A673 (cell line): ENCODE measurements around the gene CMTM3. TPM values are rescaled to one million over a fixed set of nuclear protein-coding genes. Genes with fewer than 3 reads are reported as not detected.

Source experiments
- BruUV-seq: library from RNA; stranded (reverse); fragments of 400-500 nt; replicated peaks from 2 replicates; lab custom pipeline; 2021; lab: Mats Ljungman, UMichigan
- CTCF ChIA-PET: fragments of 300-600 bp; sonication (Branson Sonifier 250); formaldehyde crosslinking; loops from one replicate; lab custom pipeline; 2022; ENCODE audit warnings: antibody characterized with exemption; lab: Charles Lee
- POLR2A ChIA-PET: fragments of 300-600 bp; sonication (Branson Sonifier 250); formaldehyde crosslinking; loops from one replicate; lab custom pipeline; 2022; ENCODE audit warnings: antibody characterized with exemption; ENCODE audit not compliant: low non-redundant PET; lab: Charles Lee
- DNase-seq: peaks from one replicate; pipeline ENCODE4 v3.0.0-alpha.2; 2015; ENCODE audit warnings: low spot score
- H3K27ac ChIP-seq: fragments of 200-600 bp; sonication (generic); 2 replicates; pipeline ENCODE4 v1.5.1; 2016; ENCODE audit warnings: mixed run types, low read depth, mild to moderate bottlenecking, mixed read lengths, antibody characterized with exemption, low read length; ENCODE audit not compliant: poor library complexity, severe bottlenecking
- H3K27me3 ChIP-seq: fragments of 200-600 bp; sonication (generic); replicated peaks from 2 replicates; pipeline ENCODE4 v1.6.1; 2017; ENCODE audit warnings: mixed run types, low read depth, mild to moderate bottlenecking, mixed read lengths, antibody characterized with exemption, low read length; ENCODE audit not compliant: insufficient read depth, poor library complexity
- H3K36me3 ChIP-seq: fragments of 200-600 bp; sonication (generic); 2 replicates; pipeline ENCODE4 v1.6.1; 2016; ENCODE audit warnings: mixed run types, mild to moderate bottlenecking, mixed read lengths, antibody characterized with exemption, low read length; ENCODE audit not compliant: insufficient read depth, poor library complexity, severe bottlenecking
- H3K4me1 ChIP-seq: fragments of 200-600 bp; sonication (generic); 2 replicates; pipeline ENCODE4 v1.6.1; 2017; ENCODE audit warnings: mixed run types, mild to moderate bottlenecking, mixed read lengths, antibody characterized with exemption, low read length; ENCODE audit not compliant: insufficient read depth, poor library complexity, severe bottlenecking
- H3K4me3 ChIP-seq: fragments of 200-600 bp; sonication (generic); 2 replicates; pipeline ENCODE4 v1.5.1; 2016; ENCODE audit warnings: low read depth, mixed run types, mild to moderate bottlenecking, mixed read lengths, low read length; ENCODE audit not compliant: poor library complexity, severe bottlenecking
- H3K9me3 ChIP-seq: fragments of 200-600 bp; sonication (generic); 2 replicates; pipeline ENCODE4 v1.6.1; 2016; ENCODE audit warnings: mixed run types, low read depth, mild to moderate bottlenecking, mixed read lengths, antibody characterized with exemption, low read length; ENCODE audit not compliant: poor library complexity, severe bottlenecking
- CTCF ChIP-seq: fragments of 300-800, 200-600 bp; sonication (generic); conservative IDR thresholded peaks from 2 replicates; pipeline ENCODE4 v1.5.1; 2017; ENCODE audit warnings: low read depth, mild to moderate bottlenecking, antibody characterized with exemption, low read length, moderate library complexity, mixed read lengths
- EZH2 ChIP-seq: fragments of 200-600 bp; sonication (generic); IDR thresholded peaks from 2 replicates; pipeline ENCODE4 v1.6.1; 2017; ENCODE audit warnings: borderline replicate concordance, low read depth, mild to moderate bottlenecking, mixed read lengths, antibody characterized with exemption, low read length; ENCODE audit not compliant: poor library complexity, severe bottlenecking
- intact Hi-C: fragments of 100-400 bp; cut with micrococcal nuclease; formaldehyde crosslinking; loops from one replicate; pipeline ENCODE4 v1.10.0; 2022; ENCODE audit not compliant: unreplicated experiment
- total RNA-seq: library from RNA; stranded (reverse); gene quantifications from 2 replicates; pipeline ENCODE4 v1.2.3, GENCODE V29; 2021

The CMTM3 gene
- total RNA-seq, 1 experiment from 2014 or later: 25.5 TPM

- Histone ChIP-seq H3K9me3 (no peaks in the 10 kb centered on the region), H3K27me3 (no peaks in the 10 kb centered on the region), H3K4me3 (no peak overlapping the region), H3K27ac (no peak overlapping the region), H3K4me1 (peaks cover 14% of the 10 kb centered on the region), H3K36me3 (no peaks in the 10 kb centered on the region)
- ChIA-PET POLR2A (no interaction called here), CTCF (no interaction called here)
- intact Hi-C loops: no loop called here
- DNase-seq: no peak
- TF ChIP-seq CTCF (no peak), EZH2 (no peak)
- BruUV-seq: no TSS peak
Measured at GRCh38 chr16:66576296-66576695, 28.2 kb upstream of the CMTM3 start.

GRCh38 chr16:66578651-66579531 is 25.6 kb upstream of the CMTM3 start, which contains the start of gene CMTM2:
TSS of gene CMTM2 (plus strand) at chr16:66579463. CDS start at chr16:66579608, 145 bp downstream.
- Histone ChIP-seq H3K36me3 (no peaks in the 10 kb centered on the region), H3K4me1 (peaks cover 20% of the 10 kb centered on the region), H3K27me3 (no peaks in the 10 kb centered on the region), H3K4me3 (no peak within 1 kb of the TSS), H3K9me3 (no peaks in the 10 kb centered on the region), H3K27ac (no peak within 1 kb of the TSS)
- no peak for DNase-seq
- BruUV-seq: no TSS peak
- POLR2A ChIA-PET: no interaction called here
- intact Hi-C loops: no loop called here
- CTCF ChIA-PET: no interaction called here
- no peak for TF ChIP-seq CTCF
- TF ChIP-seq EZH2: no peak

- no peak overlapping the region for H3K27ac ChIP-seq
- POLR2A ChIA-PET: no interaction called here
- CTCF ChIA-PET: interaction anchor here (0.6 kb wide), 1 partner anchor 149 kb away, joined by 3 read pairs; no protein-coding TSS in a partner anchor
- H3K27me3 ChIP-seq: no peaks in the 10 kb centered on the region
- no peak for TF ChIP-seq EZH2
- TF ChIP-seq CTCF: peak; percentile 21; the same call in 1 of the 2 replicates
- H3K36me3 ChIP-seq: no peaks in the 10 kb centered on the region
- DNase-seq: peak; percentile 43
- H3K4me1 ChIP-seq: peaks cover 20% of the 10 kb centered on the region
- H3K9me3 ChIP-seq: no peaks in the 10 kb centered on the region
- no TSS peak for BruUV-seq
- intact Hi-C loops: no loop called here
- H3K4me3 ChIP-seq: no peak overlapping the region
Measured at GRCh38 chr16:66580605-66581209, 23.8 kb upstream of the CMTM3 start.
